Measurements from ENCODE around the gene SCIN.
"Not testable (repeated sequence)": the region's sequence is repeated elsewhere in the genome, so short reads cannot be mapped to it uniquely, and the experiment has no call there.

SCIN gene

GRCh38 chr7:12643001-12643643 lies 72.6 kb downstream of the SCIN start:
- no peak overlapping the region for H3K27ac ChIP-seq (ENCODE audit: insufficient read depth, low read length, poor library complexity, severe bottlenecking)
- no peaks in the 10 kb centered on the region for H3K36me3 ChIP-seq (ENCODE audit: control insufficient read depth, insufficient read depth, low read length)
- no peaks in the 10 kb centered on the region for H3K9me3 ChIP-seq (ENCODE audit: control insufficient read depth, low read length)
- H3K4me1 ChIP-seq (ENCODE audit: control insufficient read depth, insufficient read depth, low read length, poor library complexity, severe bottlenecking): no peaks in the 10 kb centered on the region
- no peak for DNase-seq
- H3K27me3 ChIP-seq (replicated peaks; ENCODE audit: control insufficient read depth, insufficient read depth, low read length, poor library complexity, severe bottlenecking): no peaks in the 10 kb centered on the region
- H3K4me3 ChIP-seq (ENCODE audit: insufficient read depth, low read depth, low read length, poor library complexity, severe bottlenecking): no peak overlapping the region

GRCh38 chr7:12643644-12644043 lies 73.1 kb downstream of the SCIN start:
- no peaks in the 10 kb centered on the region for H3K27me3 ChIP-seq (replicated peaks; ENCODE audit: control insufficient read depth, insufficient read depth, low read length, poor library complexity, severe bottlenecking)
- no peak overlapping the region for H3K27ac ChIP-seq (ENCODE audit: insufficient read depth, low read length, poor library complexity, severe bottlenecking)
- H3K4me3 ChIP-seq (ENCODE audit: insufficient read depth, low read depth, low read length, poor library complexity, severe bottlenecking): no peak overlapping the region
- H3K36me3 ChIP-seq (ENCODE audit: control insufficient read depth, insufficient read depth, low read length): no peaks in the 10 kb centered on the region
- H3K9me3 ChIP-seq (ENCODE audit: control insufficient read depth, low read length): no peaks in the 10 kb centered on the region
- DNase-seq: no peak
- no peaks in the 10 kb centered on the region for H3K4me1 ChIP-seq (ENCODE audit: control insufficient read depth, insufficient read depth, low read length, poor library complexity, severe bottlenecking)

DNA sequence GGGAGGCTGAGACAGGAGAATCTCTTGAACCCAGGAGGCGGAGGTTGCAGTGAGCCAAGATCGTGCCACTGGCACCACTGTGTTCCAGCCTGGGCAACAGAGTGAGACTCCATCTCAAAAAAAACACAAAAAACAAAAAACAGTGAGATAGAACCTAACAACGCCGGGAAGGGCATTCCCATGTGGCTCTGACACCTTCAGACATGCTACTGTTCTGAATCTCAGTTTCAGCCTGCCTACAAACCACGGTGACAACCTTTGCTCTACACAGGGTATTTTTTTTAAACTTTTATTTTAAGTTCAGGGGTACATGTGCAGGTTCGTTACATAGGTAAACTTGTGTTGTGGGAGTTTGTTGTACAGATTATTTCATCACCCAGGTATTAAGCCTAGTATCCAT lies 74.7 kb downstream of the SCIN start:
- DNase-seq; H3K27me3 ChIP-seq (replicated peaks; ENCODE audit: control insufficient read depth, insufficient read depth, low read length, poor library complexity, severe bottlenecking); H3K4me1 ChIP-seq (ENCODE audit: control insufficient read depth, insufficient read depth, low read length, poor library complexity, severe bottlenecking); H3K9me3 ChIP-seq (ENCODE audit: control insufficient read depth, low read length); H3K36me3 ChIP-seq (ENCODE audit: control insufficient read depth, insufficient read depth, low read length); H3K4me3 ChIP-seq (ENCODE audit: insufficient read depth, low read depth, low read length, poor library complexity, severe bottlenecking); H3K27ac ChIP-seq (ENCODE audit: insufficient read depth, low read length, poor library complexity, severe bottlenecking): not testable (repeated sequence)

DNA sequence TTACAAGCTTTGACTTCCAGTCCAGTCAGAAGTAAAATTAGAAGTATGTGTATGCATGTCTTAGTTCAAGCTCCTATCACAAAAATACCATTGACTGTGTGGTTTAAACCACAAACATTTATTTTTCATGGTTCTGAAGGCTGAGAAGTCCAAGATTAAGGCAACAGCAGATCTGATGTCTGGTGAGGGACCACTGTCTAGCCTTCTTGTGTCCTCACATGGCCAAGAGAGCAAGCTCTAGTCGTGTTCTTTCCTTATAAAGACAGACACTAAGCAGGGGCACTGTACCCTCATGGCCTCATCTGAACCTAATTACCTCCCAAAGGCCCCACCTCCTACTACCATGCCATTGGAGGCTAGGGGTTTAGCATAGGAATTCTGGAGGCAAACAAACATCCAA lies 75.6 kb downstream of the SCIN start:
- H3K4me1 ChIP-seq (ENCODE audit: control insufficient read depth, insufficient read depth, low read length, poor library complexity, severe bottlenecking): no peaks in the 10 kb centered on the region
- H3K36me3 ChIP-seq (ENCODE audit: control insufficient read depth, insufficient read depth, low read length): no peaks in the 10 kb centered on the region
- no peak for DNase-seq
- no peak overlapping the region for H3K27ac ChIP-seq (ENCODE audit: insufficient read depth, low read length, poor library complexity, severe bottlenecking)
- H3K9me3 ChIP-seq (ENCODE audit: control insufficient read depth, low read length): no peaks in the 10 kb centered on the region
- H3K27me3 ChIP-seq (replicated peaks; ENCODE audit: control insufficient read depth, insufficient read depth, low read length, poor library complexity, severe bottlenecking): no peaks in the 10 kb centered on the region
- no peak overlapping the region for H3K4me3 ChIP-seq (ENCODE audit: insufficient read depth, low read depth, low read length, poor library complexity, severe bottlenecking)

GRCh38 chr7:12647364-12648219 lies 77.1 kb downstream of the SCIN start:
- H3K4me3 ChIP-seq (ENCODE audit: insufficient read depth, low read depth, low read length, poor library complexity, severe bottlenecking): no peak overlapping the region
- H3K9me3 ChIP-seq (ENCODE audit: control insufficient read depth, low read length): no peaks in the 10 kb centered on the region
- no peak overlapping the region for H3K27ac ChIP-seq (ENCODE audit: insufficient read depth, low read length, poor library complexity, severe bottlenecking)
- H3K27me3 ChIP-seq (replicated peaks; ENCODE audit: control insufficient read depth, insufficient read depth, low read length, poor library complexity, severe bottlenecking): no peaks in the 10 kb centered on the region
- no peaks in the 10 kb centered on the region for H3K4me1 ChIP-seq (ENCODE audit: control insufficient read depth, insufficient read depth, low read length, poor library complexity, severe bottlenecking)
- no peak for DNase-seq
- H3K36me3 ChIP-seq (ENCODE audit: control insufficient read depth, insufficient read depth, low read length): no peaks in the 10 kb centered on the region

GRCh38 chr7:12648704-12649261 lies 78.3 kb downstream of the SCIN start:
- H3K4me1 ChIP-seq (ENCODE audit: control insufficient read depth, insufficient read depth, low read length, poor library complexity, severe bottlenecking): no peaks in the 10 kb centered on the region
- no peaks in the 10 kb centered on the region for H3K9me3 ChIP-seq (ENCODE audit: control insufficient read depth, low read length)
- no peak for DNase-seq
- H3K27me3 ChIP-seq (replicated peaks; ENCODE audit: control insufficient read depth, insufficient read depth, low read length, poor library complexity, severe bottlenecking): no peaks in the 10 kb centered on the region
- H3K4me3 ChIP-seq (ENCODE audit: insufficient read depth, low read depth, low read length, poor library complexity, severe bottlenecking): no peak overlapping the region
- no peaks in the 10 kb centered on the region for H3K36me3 ChIP-seq (ENCODE audit: control insufficient read depth, insufficient read depth, low read length)
- no peak overlapping the region for H3K27ac ChIP-seq (ENCODE audit: insufficient read depth, low read length, poor library complexity, severe bottlenecking)

DNA sequence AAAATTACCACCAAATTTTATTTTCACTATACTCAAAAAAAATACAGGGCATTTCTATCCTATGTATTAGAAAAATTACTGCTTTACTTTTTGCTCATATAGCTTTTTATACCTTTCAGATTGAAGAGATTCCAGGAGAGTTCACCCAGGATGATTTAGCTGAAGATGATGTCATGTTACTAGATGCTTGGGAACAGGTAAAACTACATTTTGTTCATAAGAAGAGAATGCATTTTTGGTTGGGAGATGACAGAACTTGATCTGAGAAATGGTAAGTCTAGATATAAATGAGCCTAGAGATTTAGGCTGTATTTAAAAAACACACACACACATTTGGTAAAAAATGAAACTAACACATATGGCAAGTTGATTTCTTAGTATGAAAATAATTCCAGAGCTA lies 78.8 kb downstream of the SCIN start:
- no peak overlapping the region for H3K27ac ChIP-seq (ENCODE audit: insufficient read depth, low read length, poor library complexity, severe bottlenecking)
- H3K36me3 ChIP-seq (ENCODE audit: control insufficient read depth, insufficient read depth, low read length): no peaks in the 10 kb centered on the region
- no peak overlapping the region for H3K4me3 ChIP-seq (ENCODE audit: insufficient read depth, low read depth, low read length, poor library complexity, severe bottlenecking)
- H3K27me3 ChIP-seq (replicated peaks; ENCODE audit: control insufficient read depth, insufficient read depth, low read length, poor library complexity, severe bottlenecking): no peaks in the 10 kb centered on the region
- no peak for DNase-seq
- H3K4me1 ChIP-seq (ENCODE audit: control insufficient read depth, insufficient read depth, low read length, poor library complexity, severe bottlenecking): no peaks in the 10 kb centered on the region
- no peaks in the 10 kb centered on the region for H3K9me3 ChIP-seq (ENCODE audit: control insufficient read depth, low read length)

GRCh38 chr7:12650080-12650479 lies 79.6 kb downstream of the SCIN start:
- no peak for DNase-seq
- H3K9me3 ChIP-seq (ENCODE audit: control insufficient read depth, low read length): no peaks in the 10 kb centered on the region

DNA sequence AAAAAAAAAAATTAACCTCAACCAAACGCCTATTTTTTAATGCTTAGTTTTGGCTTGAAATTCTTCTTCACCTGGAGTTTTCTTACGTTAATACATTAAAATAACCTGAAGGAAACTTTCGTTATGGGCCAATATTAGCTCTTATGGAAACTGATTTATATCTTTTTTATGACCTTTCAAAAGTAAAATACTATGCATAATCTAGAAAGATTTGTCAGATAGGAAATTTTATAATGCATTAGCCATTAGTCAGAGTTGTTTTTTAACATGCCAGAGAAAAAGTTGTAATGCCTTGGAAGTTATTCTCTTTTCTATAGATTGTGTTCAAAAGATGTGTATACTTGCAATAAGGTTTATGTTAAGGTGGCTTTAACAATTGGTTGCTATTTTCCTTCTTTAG lies 82.6 kb downstream of the SCIN start:
- Histone ChIP-seq H3K27me3 (replicated peaks; ENCODE audit: control insufficient read depth, insufficient read depth, low read length, poor library complexity, severe bottlenecking) (no peaks in the 10 kb centered on the region), H3K4me1 (ENCODE audit: control insufficient read depth, insufficient read depth, low read length, poor library complexity, severe bottlenecking) (no peaks in the 10 kb centered on the region), H3K4me3 (ENCODE audit: insufficient read depth, low read depth, low read length, poor library complexity, severe bottlenecking) (no peak overlapping the region), H3K27ac (ENCODE audit: insufficient read depth, low read length, poor library complexity, severe bottlenecking) (no peak overlapping the region), H3K9me3 (ENCODE audit: control insufficient read depth, low read length) (no peaks in the 10 kb centered on the region), H3K36me3 (ENCODE audit: control insufficient read depth, insufficient read depth, low read length) (no peaks in the 10 kb centered on the region)
- no peak for DNase-seq

More at GRCh38 chr7:12650080-12650479, 79.6 kb downstream of the SCIN start:
- Histone ChIP-seq H3K36me3 (ENCODE audit: control insufficient read depth, insufficient read depth, low read length) (no peaks in the 10 kb centered on the region), H3K4me1 (ENCODE audit: control insufficient read depth, insufficient read depth, low read length, poor library complexity, severe bottlenecking) (no peaks in the 10 kb centered on the region), H3K4me3 (ENCODE audit: insufficient read depth, low read depth, low read length, poor library complexity, severe bottlenecking) (no peak overlapping the region), H3K27me3 (replicated peaks; ENCODE audit: control insufficient read depth, insufficient read depth, low read length, poor library complexity, severe bottlenecking) (no peaks in the 10 kb centered on the region), H3K27ac (ENCODE audit: insufficient read depth, low read length, poor library complexity, severe bottlenecking) (no peak overlapping the region)

DNA sequence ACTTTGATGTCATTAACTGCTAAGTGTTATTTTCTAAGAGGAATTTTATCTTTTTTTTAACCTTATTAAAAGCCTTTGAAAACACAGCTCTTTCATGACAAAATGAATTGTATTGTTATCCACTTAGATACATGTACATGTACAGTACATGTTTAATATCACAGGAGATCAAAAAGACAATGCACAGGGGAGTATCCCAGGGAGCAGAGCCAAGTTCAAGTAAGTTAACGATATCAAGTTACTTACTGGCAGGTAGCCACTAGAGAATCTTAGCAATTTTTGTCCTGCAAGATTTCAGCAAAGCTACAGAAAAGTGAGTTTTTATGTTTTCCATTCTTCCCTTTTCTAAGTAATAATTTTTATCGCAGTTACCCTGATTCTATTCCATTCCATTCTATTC lies 83.0 kb downstream of the SCIN start:
- H3K36me3 ChIP-seq (ENCODE audit: control insufficient read depth, insufficient read depth, low read length): no peaks in the 10 kb centered on the region
- no peaks in the 10 kb centered on the region for H3K27me3 ChIP-seq (replicated peaks; ENCODE audit: control insufficient read depth, insufficient read depth, low read length, poor library complexity, severe bottlenecking)
- no peak overlapping the region for H3K27ac ChIP-seq (ENCODE audit: insufficient read depth, low read length, poor library complexity, severe bottlenecking)
- no peaks in the 10 kb centered on the region for H3K9me3 ChIP-seq (ENCODE audit: control insufficient read depth, low read length)
- no peaks in the 10 kb centered on the region for H3K4me1 ChIP-seq (ENCODE audit: control insufficient read depth, insufficient read depth, low read length, poor library complexity, severe bottlenecking)
- no peak overlapping the region for H3K4me3 ChIP-seq (ENCODE audit: insufficient read depth, low read depth, low read length, poor library complexity, severe bottlenecking)
- DNase-seq: no peak

Measured in effector memory CD4-positive, alpha-beta T cell (primary cell).